Natural killer cell (primary cell): ENCODE measurements around the gene CALD1. TPM values are rescaled to one million over a fixed set of nuclear protein-coding genes. Genes with fewer than 3 reads are reported as not detected.

Experiments used
- ATAC-seq, 3 donors: fragments of 150-1000 bp in 2 of 3; fragments of 200-7000 bp in 1 of 3; cut with Tn5 transposase; 1 replicate in 1 of 3; 2 replicates in 2 of 3; pipeline ENCODE4 v1.10.0; 2021; ENCODE audit warnings: mild to moderate bottlenecking in 2 of 3, moderate library complexity in 2 of 3
- DNase-seq, 2 donors: peaks; one replicate each; pipeline versions ENCODE4 v3.0.0 to v3.0.0-alpha.2; 2013 to 2021; ENCODE audit warnings: mixed read lengths in 1 of 2
- H3K27ac ChIP-seq: one replicate; pipeline ENCODE4 v1.5.1; 2013; ENCODE audit warnings: mild to moderate bottlenecking, low read length
- H3K27me3 ChIP-seq: one replicate; pipeline ENCODE4 v1.6.1; 2013; ENCODE audit warnings: low read length; ENCODE audit not compliant: control insufficient read depth, insufficient read depth
- H3K36me3 ChIP-seq: one replicate; pipeline ENCODE4 v1.6.1; 2013; ENCODE audit warnings: low read length; ENCODE audit not compliant: control insufficient read depth, insufficient read depth
- H3K4me1 ChIP-seq: one replicate; pipeline ENCODE4 v1.6.1; 2013; ENCODE audit warnings: low read length; ENCODE audit not compliant: control insufficient read depth, insufficient read depth
- H3K4me3 ChIP-seq: one replicate; pipeline ENCODE4 v1.5.1; 2013; ENCODE audit warnings: low read length
- H3K9me3 ChIP-seq: one replicate; pipeline ENCODE4 v1.6.1; 2013; ENCODE audit warnings: low read length; ENCODE audit not compliant: control insufficient read depth, insufficient read depth
- H3K27ac Mint-ChIP-seq, 2 donors: one replicate each; pipeline ENCODE4 v1.8.0; 2022; ENCODE audit warnings: mild to moderate bottlenecking in 2 of 2, mixed read lengths in 2 of 2, moderate library complexity in 1 of 2
- H3K27me3 Mint-ChIP-seq, 2 donors: one replicate each; pipeline ENCODE4 v1.8.0; 2022; ENCODE audit warnings: low read depth in 2 of 2, mixed read lengths in 2 of 2
- H3K36me3 Mint-ChIP-seq: one replicate; pipeline ENCODE4 v1.8.0; 2022; ENCODE audit warnings: mixed read lengths
- H3K4me1 Mint-ChIP-seq, 2 donors: one replicate each; pipeline ENCODE4 v1.8.0; 2022; ENCODE audit warnings: mixed read lengths in 2 of 2
- H3K4me3 Mint-ChIP-seq: one replicate; pipeline ENCODE4 v1.8.0; 2022; ENCODE audit warnings: mild to moderate bottlenecking, moderate library complexity, mixed read lengths
- H3K9me3 Mint-ChIP-seq, 2 donors: one replicate each; pipeline ENCODE4 v1.8.0; 2022; ENCODE audit warnings: mixed read lengths in 2 of 2
- WGBS: methylation state at CpG from one replicate; pipeline ENCODE4 v1.1.7; 2013; ENCODE audit warnings: missing lambda C conversion rate; ENCODE audit not compliant: insufficient coverage; 5-methylcytosine and 5-hydroxymethylcytosine counted together
- intact Hi-C: fragments of 100-400 bp; cut with micrococcal nuclease; formaldehyde crosslinking; loops from one replicate; pipeline ENCODE4 v1.14.2; 2022
- total RNA-seq, 4 donors: library from RNA; stranded (reverse); fragments of 120-200 nt in 1 of 4; gene quantifications; one replicate each; pipeline versions ENCODE4 v1.2.3 to v1.2.4, GENCODE V29; 2013 to 2022
- TF ChIP-seq, protein P1 (sequence below): fragments of 200-600 bp; IDR thresholded peaks from one replicate; pipeline ENCODE4 v1.8.0; 2022; ENCODE audit warnings: antibody characterized with exemption

Gene CALD1
- total RNA-seq, 3 donors from 2014 or later (not counting 1 experiment from before 2014, with no cell fraction given) = 0.14 to 2.5 (median 1.0) TPM

DNA sequence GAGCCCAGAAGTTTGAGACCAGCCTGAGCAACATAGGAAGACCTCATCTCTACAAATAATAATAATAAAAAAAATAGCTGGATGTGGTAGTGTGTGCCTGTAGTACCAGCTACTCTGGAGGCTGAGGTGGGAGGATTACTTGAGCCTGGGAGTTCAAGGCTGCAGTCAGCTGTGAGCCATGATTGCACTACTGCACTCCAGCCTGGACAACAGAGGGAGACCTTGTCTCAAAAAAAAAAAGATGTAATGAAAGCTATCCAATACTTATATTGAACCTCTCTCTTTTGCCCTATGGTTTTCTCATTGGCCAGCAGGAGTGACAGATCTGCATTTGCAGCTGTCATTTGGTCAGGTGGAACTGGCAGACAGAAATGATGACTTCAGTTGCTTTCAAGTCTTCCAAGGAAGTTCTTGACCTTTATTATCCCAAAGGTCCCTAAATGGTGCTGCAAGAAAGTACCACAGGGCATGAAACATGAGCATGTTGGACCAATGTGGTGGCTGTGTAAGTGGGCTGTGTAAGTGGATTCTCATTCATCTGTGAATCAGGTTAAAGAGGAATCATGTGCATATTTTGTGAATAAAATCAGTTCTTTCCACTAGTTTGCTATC is 99.4 kb downstream of the CALD1 start:
- H3K4me3 Mint-ChIP-seq = no peak overlapping the region
- ATAC-seq = no peak
- H3K36me3 Mint-ChIP-seq = no peaks in the 10 kb centered on the region
- Histone ChIP-seq H3K27ac (no peak overlapping the region), H3K27me3 (no peaks in the 10 kb centered on the region), H3K4me1 (no peaks in the 10 kb centered on the region), H3K4me3 (no peak overlapping the region), H3K9me3 (no peaks in the 10 kb centered on the region), H3K36me3 (no peaks in the 10 kb centered on the region)
- DNase-seq = no peak
- TF ChIP-seq, protein P1, sequence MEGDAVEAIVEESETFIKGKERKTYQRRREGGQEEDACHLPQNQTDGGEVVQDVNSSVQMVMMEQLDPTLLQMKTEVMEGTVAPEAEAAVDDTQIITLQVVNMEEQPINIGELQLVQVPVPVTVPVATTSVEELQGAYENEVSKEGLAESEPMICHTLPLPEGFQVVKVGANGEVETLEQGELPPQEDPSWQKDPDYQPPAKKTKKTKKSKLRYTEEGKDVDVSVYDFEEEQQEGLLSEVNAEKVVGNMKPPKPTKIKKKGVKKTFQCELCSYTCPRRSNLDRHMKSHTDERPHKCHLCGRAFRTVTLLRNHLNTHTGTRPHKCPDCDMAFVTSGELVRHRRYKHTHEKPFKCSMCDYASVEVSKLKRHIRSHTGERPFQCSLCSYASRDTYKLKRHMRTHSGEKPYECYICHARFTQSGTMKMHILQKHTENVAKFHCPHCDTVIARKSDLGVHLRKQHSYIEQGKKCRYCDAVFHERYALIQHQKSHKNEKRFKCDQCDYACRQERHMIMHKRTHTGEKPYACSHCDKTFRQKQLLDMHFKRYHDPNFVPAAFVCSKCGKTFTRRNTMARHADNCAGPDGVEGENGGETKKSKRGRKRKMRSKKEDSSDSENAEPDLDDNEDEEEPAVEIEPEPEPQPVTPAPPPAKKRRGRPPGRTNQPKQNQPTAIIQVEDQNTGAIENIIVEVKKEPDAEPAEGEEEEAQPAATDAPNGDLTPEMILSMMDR = no peak
- no peaks in the 10 kb centered on the region for H3K9me3 Mint-ChIP-seq
- intact Hi-C loops = no loop called here
- H3K4me1 Mint-ChIP-seq = no peaks in the 10 kb centered on the region
- H3K27ac Mint-ChIP-seq = no peak overlapping the region
- H3K27me3 Mint-ChIP-seq = peaks cover 10 to 18% of the 10 kb centered on the region in 2 donors

DNA sequence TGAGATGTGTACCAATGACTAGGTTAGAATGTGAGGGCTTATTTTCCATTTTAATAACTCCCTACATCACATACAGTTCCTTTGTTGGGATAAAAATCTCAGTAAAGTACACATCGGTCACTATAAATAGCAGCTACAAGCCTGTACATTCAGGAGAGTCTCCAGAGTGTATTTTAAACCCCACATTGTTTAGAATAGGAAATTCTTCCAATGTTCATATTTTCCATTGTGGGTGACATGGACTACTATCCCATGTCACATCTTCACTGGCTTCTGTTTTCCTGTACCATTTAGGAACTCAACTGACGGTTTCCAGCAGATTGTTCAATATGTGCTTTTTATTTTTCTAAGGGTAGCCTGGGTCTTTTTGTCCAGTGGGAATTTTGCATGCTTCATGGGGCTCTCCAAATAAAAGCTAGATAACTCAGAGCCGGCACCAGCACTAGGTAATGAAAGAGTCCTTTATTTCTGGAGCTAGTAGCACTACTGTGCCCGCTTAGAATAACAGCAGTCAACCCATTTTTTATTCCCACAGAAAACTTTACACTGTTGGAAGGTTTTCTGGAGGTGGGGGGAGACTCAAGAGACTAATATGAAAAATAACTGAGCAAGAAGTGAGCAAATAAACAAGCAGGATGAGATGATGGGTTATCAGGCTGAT is 100.5 kb downstream of the CALD1 start:
- H3K36me3 Mint-ChIP-seq = no peaks in the 10 kb centered on the region

DNA sequence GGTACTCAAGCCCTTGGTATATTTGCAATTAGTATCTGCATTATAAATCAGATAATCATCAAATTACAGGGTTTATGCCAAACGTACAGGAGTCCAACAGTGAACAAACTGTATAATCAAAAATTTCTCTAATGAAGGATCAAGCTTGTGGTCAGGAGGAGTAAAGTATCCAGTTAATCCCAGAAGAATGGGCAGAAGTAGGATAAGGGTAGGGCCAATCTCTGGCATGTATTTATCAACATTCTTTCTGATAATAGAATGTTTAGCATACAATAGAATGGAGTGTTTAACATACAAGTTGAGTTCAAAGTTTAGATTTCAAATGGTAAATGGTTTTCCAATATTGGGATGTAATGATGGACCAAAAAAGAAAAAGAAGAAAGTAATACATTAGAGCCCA is 103.0 kb downstream of the CALD1 start:
- Histone ChIP-seq H3K4me3 (no peak overlapping the region), H3K36me3 (no peaks in the 10 kb centered on the region), H3K4me1 (no peaks in the 10 kb centered on the region), H3K27ac (no peak overlapping the region), H3K27me3 (no peaks in the 10 kb centered on the region), H3K9me3 (no peaks in the 10 kb centered on the region)
- H3K27me3 Mint-ChIP-seq = peaks cover 2 to 7% of the 10 kb centered on the region in 2 donors
- TF ChIP-seq, protein P1 = no peak
- intact Hi-C loops = no loop called here
- no peaks in the 10 kb centered on the region for H3K4me1 Mint-ChIP-seq
- no peak overlapping the region for H3K27ac Mint-ChIP-seq
- ATAC-seq = no peak
- H3K9me3 Mint-ChIP-seq = no peaks in the 10 kb centered on the region
- H3K4me3 Mint-ChIP-seq = no peak overlapping the region
- WGBS = no CpG with 5 or more reads among the region's 1 CpG
- H3K36me3 Mint-ChIP-seq = no peaks in the 10 kb centered on the region
- DNase-seq = no peak

More for the DNA sequence above, 100.5 kb downstream of the CALD1 start:
- Histone ChIP-seq H3K36me3 (no peaks in the 10 kb centered on the region), H3K4me3 (no peak overlapping the region), H3K27ac (no peak overlapping the region), H3K27me3 (no peaks in the 10 kb centered on the region), H3K9me3 (no peaks in the 10 kb centered on the region), H3K4me1 (no peaks in the 10 kb centered on the region)
- ATAC-seq (no peak), DNase-seq (no peak)
- TF ChIP-seq, protein P1 = no peak
- Mint-ChIP-seq H3K4me3 (no peak overlapping the region), H3K9me3 (no peaks in the 10 kb centered on the region), H3K4me1 (no peaks in the 10 kb centered on the region), H3K27me3 (peaks cover 5 to 18% of the 10 kb centered on the region in 2 donors), H3K27ac (no peak overlapping the region)
- WGBS = 92% methylated on average over 2 of the region's 4 CpGs
- intact Hi-C loops = no loop called here

DNA sequence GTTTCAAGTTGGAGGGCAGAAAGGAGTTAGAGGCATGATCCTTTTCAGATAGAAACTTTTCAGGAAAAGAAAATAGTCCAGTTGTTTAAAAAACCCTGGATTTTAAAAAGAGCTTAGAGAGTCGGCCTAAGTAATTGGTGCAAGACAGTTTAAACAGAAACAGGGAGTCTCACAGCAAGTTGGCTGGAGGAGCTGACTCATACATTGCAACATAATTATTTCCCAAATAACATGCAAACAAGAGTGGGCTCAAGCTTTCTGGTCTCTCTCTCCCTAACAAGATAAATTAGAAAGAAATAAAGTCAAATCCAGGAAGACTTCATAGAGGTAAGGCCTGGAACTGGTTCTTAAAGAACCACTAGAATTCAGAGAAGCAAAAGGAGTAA is 106.5 kb downstream of the CALD1 start:
- 77% methylated on average over 1 of the region's 1 CpG for WGBS
- ATAC-seq (no peak), DNase-seq (no peak)
- Histone ChIP-seq H3K4me1 (no peaks in the 10 kb centered on the region), H3K36me3 (no peaks in the 10 kb centered on the region), H3K4me3 (no peak overlapping the region), H3K27ac (no peak overlapping the region), H3K27me3 (no peaks in the 10 kb centered on the region), H3K9me3 (no peaks in the 10 kb centered on the region)
- H3K4me3 Mint-ChIP-seq = no peak overlapping the region
- no peaks in the 10 kb centered on the region for H3K4me1 Mint-ChIP-seq
- H3K27me3 Mint-ChIP-seq = peaks cover 2 to 7% of the 10 kb centered on the region in 2 donors
- intact Hi-C loops = no loop called here
- H3K27ac Mint-ChIP-seq = no peak overlapping the region
- H3K36me3 Mint-ChIP-seq = no peaks in the 10 kb centered on the region
- no peaks in the 10 kb centered on the region for H3K9me3 Mint-ChIP-seq
- TF ChIP-seq, protein P1 = no peak
